GM23338 (cell line): ENCODE data around the gene BTRC. TPM values are rescaled to one million over a fixed set of nuclear protein-coding genes. Genes with fewer than 3 reads are reported as not detected.
"Not testable (repeated sequence)": the region's sequence is repeated elsewhere in the genome, so short reads cannot be mapped to it uniquely, and the experiment has no call there.

Experiments
- ATAC-seq: fragments of 200-7000 bp; cut with Tn5 transposase; 3 replicates; pipeline ENCODE4 v1.9.1; 2020
- DNase-seq: peaks from one replicate; pipeline ENCODE4 v3.0.0-alpha.2; 2015; ENCODE audit warnings: low spot score
- H2AFZ ChIP-seq: fragments of 200-600 bp; sonication (generic); 2 replicates; pipeline ENCODE4 v1.8.0; 2016; ENCODE audit warnings: antibody characterized with exemption, mild to moderate bottlenecking, moderate library complexity
- H3F3A ChIP-seq: fragments of 200-600 bp; sonication (generic); replicated peaks from 2 replicates; pipeline ENCODE4 v1.8.0; 2017; ENCODE audit warnings: antibody characterized with exemption, mixed run types, low read depth
- H3K27ac ChIP-seq: fragments of 200-600 bp; sonication (generic); 2 replicates; pipeline ENCODE4 v1.6.1; 2016; ENCODE audit warnings: low read depth
- H3K27me3 ChIP-seq: fragments of 200-600 bp; sonication (generic); 2 replicates; pipeline ENCODE4 v1.8.0; 2016; ENCODE audit warnings: mild to moderate bottlenecking, mixed run types, moderate library complexity; ENCODE audit not compliant: insufficient read depth
- H3K36me3 ChIP-seq: fragments of 200-600 bp; sonication (generic); 2 replicates; pipeline ENCODE4 v1.8.0; 2016; ENCODE audit warnings: mild to moderate bottlenecking; ENCODE audit not compliant: insufficient read depth
- H3K4me1 ChIP-seq: fragments of 200-600 bp; sonication (generic); 2 replicates; pipeline ENCODE4 v1.8.0; 2016; ENCODE audit warnings: mild to moderate bottlenecking, moderate library complexity; ENCODE audit not compliant: insufficient read depth
- H3K4me2 ChIP-seq: fragments of 200-600 bp; sonication (generic); 2 replicates; pipeline ENCODE4 v1.7.1; 2017; ENCODE audit warnings: mixed run types
- H3K4me3 ChIP-seq: fragments of 200-600 bp; sonication (generic); 2 replicates; pipeline ENCODE4 v1.6.1; 2016; ENCODE audit warnings: mixed run types
- H3K79me2 ChIP-seq: fragments of 200-600 bp; sonication (generic); replicated peaks from 2 replicates; pipeline ENCODE4 v1.8.0; 2017; ENCODE audit warnings: mild to moderate bottlenecking; ENCODE audit not compliant: insufficient read depth
- H3K9me2 ChIP-seq: fragments of 200-600 bp; sonication (generic); 2 replicates; pipeline ENCODE4 v1.8.0; 2017; ENCODE audit not compliant: insufficient read depth
- H4K20me1 ChIP-seq: fragments of 200-600 bp; sonication (generic); replicated peaks from 2 replicates; pipeline ENCODE4 v1.8.0; 2017; ENCODE audit warnings: mild to moderate bottlenecking; ENCODE audit not compliant: insufficient read depth
- H3K27ac Mint-ChIP-seq: 2 replicates; pipeline ENCODE4 v1.8.0; 2020; ENCODE audit warnings: inconsistent platforms, mild to moderate bottlenecking, moderate library complexity, mixed read lengths
- H3K27me3 Mint-ChIP-seq: 3 replicates; pipeline ENCODE4 v1.8.0; 2022; ENCODE audit warnings: low read depth, mild to moderate bottlenecking, moderate library complexity, mixed read lengths, inconsistent platforms; ENCODE audit not compliant: insufficient read depth, poor library complexity
- H3K36me3 Mint-ChIP-seq: 3 replicates; pipeline ENCODE4 v1.8.0; 2021; ENCODE audit warnings: low read depth, mild to moderate bottlenecking, inconsistent platforms, moderate library complexity, mixed read lengths
- H3K4me1 Mint-ChIP-seq: 3 replicates; pipeline ENCODE4 v1.8.0; 2020; ENCODE audit warnings: mild to moderate bottlenecking, inconsistent platforms, mixed read lengths
- H3K4me3 Mint-ChIP-seq: 3 replicates; pipeline ENCODE4 v1.8.0; 2021; ENCODE audit warnings: moderate library complexity, mild to moderate bottlenecking, inconsistent platforms, mixed read lengths
- H3K9me3 Mint-ChIP-seq: 3 replicates; pipeline ENCODE4 v1.8.0; 2020; ENCODE audit warnings: moderate library complexity, mild to moderate bottlenecking, inconsistent platforms, mixed read lengths
- CREB1 ChIP-seq: fragments of 250-450 bp; sonication (Bioruptor Pico); IDR thresholded peaks from 2 replicates; pipeline ENCODE4 v1.5.0; 2020; ENCODE audit warnings: low read depth, mild to moderate bottlenecking, moderate library complexity
- CTCF ChIP-seq, 2 experiments: fragments of 200-600 bp in 1 of 2; sonication (generic) in 1 of 2; conservative IDR thresholded peaks; 2 replicates each; pipeline versions ENCODE4 v1.5.1 to v1.6.1; 2016 to 2017; ENCODE audit warnings: antibody characterized with exemption in 2 of 2, low read depth in 2 of 2, mild to moderate bottlenecking in 2 of 2, moderate library complexity in 1 of 2
- ETS1 ChIP-seq: IDR thresholded peaks from 2 replicates; pipeline ENCODE4 v1.6.1; 2016; ENCODE audit warnings: antibody characterized with exemption
- EZH2 ChIP-seq: fragments of 200-600 bp; sonication (generic); IDR thresholded peaks from one replicate; pipeline ENCODE4 v1.8.0; 2017; ENCODE audit warnings: antibody characterized with exemption, mild to moderate bottlenecking, low read depth; ENCODE audit not compliant: unreplicated experiment
- JUNB ChIP-seq: IDR thresholded peaks from one replicate; pipeline ENCODE4 v1.6.1; 2016; ENCODE audit warnings: antibody characterized with exemption; ENCODE audit not compliant: unreplicated experiment
- NANOG ChIP-seq: IDR thresholded peaks from 2 replicates; pipeline ENCODE4 v1.6.1; 2016; ENCODE audit warnings: antibody characterized with exemption, borderline replicate concordance
- POLR2AphosphoS5 ChIP-seq: IDR thresholded peaks from 2 replicates; pipeline ENCODE4 v1.6.1; 2016; ENCODE audit warnings: antibody characterized with exemption, low read depth
- REST ChIP-seq: IDR thresholded peaks from one replicate; pipeline ENCODE4 v1.6.1; 2018; ENCODE audit warnings: antibody characterized with exemption; ENCODE audit not compliant: unreplicated experiment
- STAT1 ChIP-seq: IDR thresholded peaks from one replicate; pipeline ENCODE4 v1.6.1; 2016; ENCODE audit warnings: antibody characterized with exemption; ENCODE audit not compliant: unreplicated experiment
- ZNF114 ChIP-seq: fragments of 250-450 bp; sonication (Bioruptor Pico); IDR thresholded peaks from 2 replicates; pipeline ENCODE4 v1.5.0; 2020; ENCODE audit warnings: mild to moderate bottlenecking, moderate library complexity
- ZNF331 ChIP-seq: fragments of 250-450 bp; sonication (Bioruptor Pico); IDR thresholded peaks from 2 replicates; pipeline ENCODE4 v1.5.0; 2020; ENCODE audit warnings: low read depth, mild to moderate bottlenecking, moderate library complexity
- ZNF462 ChIP-seq: fragments of 250-450 bp; sonication (Bioruptor Pico); IDR thresholded peaks from 2 replicates; pipeline ENCODE4 v1.5.0; 2020; ENCODE audit warnings: mild to moderate bottlenecking, moderate library complexity
- polyA plus RNA-seq: library from polyadenylated mRNA; unstranded; fragments of >200 nt; fragmentation: Nextera tagmentation; extraction: Ambion mirVana; gene quantifications from 2 replicates; pipeline ENCODE4 v1.2.1, GENCODE V29; 2016
- total RNA-seq: library from RNA; depleted of rRNA; stranded (reverse); fragments of >200 nt; shearing (Covaris generic); gene quantifications from 2 replicates; pipeline ENCODE4 v1.2.3, GENCODE V29; 2014

The BTRC gene
- total and polyA plus RNA-seq, 2 experiments from 2014 or later, result 10.0 to 17.5 TPM

- Histone ChIP-seq H4K20me1 (no peaks in the 10 kb centered on the region), H3K27me3 (no peaks in the 10 kb centered on the region), H3K4me2 (peak overlapping the region; percentile 91), H3K79me2 (peaks cover 16% of the 10 kb centered on the region; the same call in 1 of the 2 replicates), H2AFZ (peak overlapping the region; percentile 96), H3F3A (no peaks in the 10 kb centered on the region), H3K36me3 (no peaks in the 10 kb centered on the region; the same call in none of the 2 replicates), H3K4me1 (peaks cover 14% of the 10 kb centered on the region), H3K4me3 (peak overlapping the region; percentile 99), H3K27ac (no peak overlapping the region), H3K9me2 (no peaks in the 10 kb centered on the region)
- no peak for ATAC-seq
- H3K27ac Mint-ChIP-seq, result no peak overlapping the region
- peak overlapping the region; percentile 98 for H3K4me3 Mint-ChIP-seq
- no peak for TF ChIP-seq ZNF462 (CRISPR knock-in tag)
- TF ChIP-seq REST, result no peak
- no peak for TF ChIP-seq JUNB
- TF ChIP-seq CTCF (conservative IDR thresholded peaks at IDR 0.05; ENCODE audit: low read depth in 2 of 2), result no peak
- no peak for TF ChIP-seq EZH2
- TF ChIP-seq CREB1 (CRISPR knock-in tag), result no peak
- no peak for TF ChIP-seq ZNF331
- no peak for TF ChIP-seq POLR2AphosphoS5
- TF ChIP-seq STAT1, result no peak
- no peak for TF ChIP-seq NANOG
- no peak for TF ChIP-seq ETS1
- TF ChIP-seq ZNF114, result no peak
- DNase-seq, result no peak
- H3K4me1 Mint-ChIP-seq, result peaks cover 13% of the 10 kb centered on the region
- H3K36me3 Mint-ChIP-seq, result peaks cover 12% of the 10 kb centered on the region
- H3K9me3 Mint-ChIP-seq, result no peaks in the 10 kb centered on the region
- H3K27me3 Mint-ChIP-seq, result peaks cover 10% of the 10 kb centered on the region
Measured at GRCh38 chr10:101588879-101589278, 234.9 kb downstream of the BTRC start.

GRCh38 chr10:101593331-101593730 is 239.4 kb downstream of the BTRC start:
- not testable (repeated sequence) for H3K36me3 ChIP-seq, H3K27me3 ChIP-seq, ATAC-seq, H2AFZ ChIP-seq, H3F3A ChIP-seq, H4K20me1 ChIP-seq, H3K79me2 ChIP-seq, H3K4me3 ChIP-seq, H3K27ac ChIP-seq, H3K27me3 Mint-ChIP-seq, DNase-seq, H3K9me3 Mint-ChIP-seq, H3K4me3 Mint-ChIP-seq, H3K4me1 ChIP-seq, H3K27ac Mint-ChIP-seq, H3K36me3 Mint-ChIP-seq, H3K9me2 ChIP-seq, H3K4me2 ChIP-seq
- peaks cover 12% of the 10 kb centered on the region for H3K4me1 Mint-ChIP-seq
